OCI-LY1 (cell line): Measurements from ENCODE around the gene MPHOSPH6.
"Not testable (repeated sequence)": the region's sequence is repeated elsewhere in the genome, so short reads cannot be mapped to it uniquely, and the experiment has no call there.

ENCODE experiments used
- H2AFZ ChIP-seq: fragments of 200-600 bp; sonication (generic), shearing (Covaris generic); 2 replicates; pipeline ENCODE4 v1.6.0; 2014; ENCODE audit warnings: antibody characterized with exemption, mild to moderate bottlenecking, low read length
- H3F3A ChIP-seq: fragments of 200-600 bp; sonication (generic), shearing (Covaris generic); 2 replicates; pipeline ENCODE4 v1.6.0; 2014; ENCODE audit warnings: mild to moderate bottlenecking, antibody characterized with exemption, low read length, moderate library complexity; ENCODE audit not compliant: insufficient read depth
- H3K27ac ChIP-seq: fragments of 200-600 bp; sonication (generic); 2 replicates; pipeline ENCODE4 v1.5.1; 2014; ENCODE audit warnings: low read length, mixed run types, mild to moderate bottlenecking, low read depth; ENCODE audit not compliant: poor library complexity, severe bottlenecking
- H3K27me3 ChIP-seq: fragments of 200-600 bp; sonication (generic); 2 replicates; pipeline ENCODE4 v1.6.0; 2014; ENCODE audit warnings: antibody characterized with exemption, mild to moderate bottlenecking, low read length, moderate library complexity; ENCODE audit not compliant: insufficient read depth
- H3K36me3 ChIP-seq: fragments of 200-600 bp; sonication (generic); 2 replicates; pipeline ENCODE4 v1.6.1; 2014; ENCODE audit warnings: mild to moderate bottlenecking, antibody characterized with exemption, low read length, moderate library complexity, mixed read lengths; ENCODE audit not compliant: insufficient read depth
- H3K4me1 ChIP-seq: fragments of 200-600 bp; sonication (generic); 2 replicates; pipeline ENCODE4 v1.5.1; 2014; ENCODE audit warnings: mild to moderate bottlenecking, low read length, moderate library complexity; ENCODE audit not compliant: insufficient read depth, severe bottlenecking
- H3K4me2 ChIP-seq: fragments of 200-600 bp; sonication (generic), shearing (Covaris generic); 2 replicates; pipeline ENCODE4 v1.6.1; 2014; ENCODE audit warnings: low read length
- H3K4me3 ChIP-seq: fragments of 200-600 bp; sonication (generic); 2 replicates; pipeline ENCODE4 v1.5.1; 2014; ENCODE audit warnings: low read length, low read depth, mild to moderate bottlenecking, mixed read lengths; ENCODE audit not compliant: poor library complexity, severe bottlenecking
- H3K79me2 ChIP-seq: fragments of 200-600 bp; shearing (Covaris generic); 2 replicates; pipeline ENCODE4 v1.6.1; 2016; ENCODE audit warnings: mixed run types, low read length, mixed read lengths; ENCODE audit not compliant: insufficient read depth
- H3K9ac ChIP-seq: fragments of 200-600 bp; sonication (generic), shearing (Covaris generic); 2 replicates; pipeline ENCODE4 v1.6.1; 2014; ENCODE audit warnings: mild to moderate bottlenecking, low read length, mixed read lengths
- H3K9me2 ChIP-seq: fragments of 200-600 bp; sonication (generic), shearing (Covaris generic); 2 replicates; pipeline ENCODE4 v1.6.1; 2014; ENCODE audit warnings: low read depth, mild to moderate bottlenecking, low read length, mixed read lengths
- H3K9me3 ChIP-seq: fragments of 200-600 bp; shearing (Covaris generic); 2 replicates; pipeline ENCODE4 v1.6.1; 2014; ENCODE audit warnings: low read length, mixed read lengths
- H4K20me1 ChIP-seq: fragments of 200-600 bp; sonication (generic), shearing (Covaris generic); 2 replicates; pipeline ENCODE4 v1.6.0; 2016; ENCODE audit warnings: mild to moderate bottlenecking, low read length; ENCODE audit not compliant: insufficient read depth
- EZH2 ChIP-seq: fragments of 200-600 bp; sonication (generic), shearing (Covaris generic); IDR thresholded peaks from 2 replicates; pipeline ENCODE4 v1.8.0; 2017; ENCODE audit warnings: borderline replicate concordance, mixed run types, mild to moderate bottlenecking, antibody characterized with exemption, low read length, moderate library complexity, mixed read lengths
- TF ChIP-seq, protein P1 (sequence below): fragments of 200-600 bp; sonication (generic), shearing (Covaris generic); IDR thresholded peaks from 2 replicates; pipeline ENCODE4 v1.5.1; 2017; ENCODE audit warnings: mild to moderate bottlenecking, antibody characterized with exemption, low read length, moderate library complexity, mixed read lengths

The MPHOSPH6 gene

DNA sequence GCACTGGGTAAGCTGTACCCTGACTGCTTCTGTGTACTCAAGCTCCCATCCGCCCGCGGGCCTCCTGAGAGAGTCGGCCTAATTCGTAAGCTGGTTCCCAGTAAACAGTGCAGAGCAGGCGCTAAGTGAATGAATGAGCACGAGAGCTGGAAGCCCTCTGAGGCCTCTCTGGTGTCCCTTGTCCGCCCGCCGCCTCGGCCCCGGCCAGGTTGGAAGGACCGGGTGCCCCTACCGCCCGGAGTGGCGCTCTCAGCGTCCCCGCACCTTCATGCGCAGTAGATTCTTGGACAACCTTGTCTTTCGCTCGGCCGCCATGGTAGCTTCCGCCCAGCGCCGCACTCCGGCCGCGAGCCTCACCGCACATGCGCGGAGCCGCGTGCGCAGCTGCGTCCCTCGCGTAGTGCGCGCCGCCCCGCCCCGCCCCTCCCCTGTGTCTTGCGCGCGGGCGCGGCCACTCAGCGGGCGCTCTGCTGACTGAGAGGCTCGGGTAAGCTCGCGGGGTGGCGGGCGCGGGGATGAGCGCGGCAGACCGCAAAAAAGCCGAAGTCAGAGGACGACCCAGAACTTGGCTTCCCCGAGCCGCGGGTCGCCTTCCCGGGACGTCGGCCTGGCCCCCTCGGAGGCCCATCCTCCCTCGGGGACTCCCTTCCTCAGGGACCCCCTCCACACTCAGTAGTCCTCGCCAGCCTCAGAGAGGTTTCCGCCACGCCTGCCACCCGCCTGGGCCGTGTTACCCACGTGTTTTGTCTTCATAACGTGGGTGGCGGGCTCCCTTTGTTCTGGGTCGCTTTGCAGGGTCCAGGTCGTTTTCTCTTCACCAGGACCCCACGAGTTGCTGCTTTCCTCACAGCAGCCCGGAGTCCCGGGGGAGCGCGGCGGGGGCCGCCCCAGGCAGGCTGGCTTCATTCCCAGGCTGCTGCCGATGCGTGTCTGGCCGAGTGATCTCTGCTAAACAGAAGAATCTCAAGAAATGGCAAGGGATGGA is at the start of gene MPHOSPH6:
Gene MPHOSPH6 (minus strand): TSS at position 364 of the 985 bp plus-strand sequence. CDS start 49 bp downstream, at position 315.
- TF ChIP-seq, protein P1, sequence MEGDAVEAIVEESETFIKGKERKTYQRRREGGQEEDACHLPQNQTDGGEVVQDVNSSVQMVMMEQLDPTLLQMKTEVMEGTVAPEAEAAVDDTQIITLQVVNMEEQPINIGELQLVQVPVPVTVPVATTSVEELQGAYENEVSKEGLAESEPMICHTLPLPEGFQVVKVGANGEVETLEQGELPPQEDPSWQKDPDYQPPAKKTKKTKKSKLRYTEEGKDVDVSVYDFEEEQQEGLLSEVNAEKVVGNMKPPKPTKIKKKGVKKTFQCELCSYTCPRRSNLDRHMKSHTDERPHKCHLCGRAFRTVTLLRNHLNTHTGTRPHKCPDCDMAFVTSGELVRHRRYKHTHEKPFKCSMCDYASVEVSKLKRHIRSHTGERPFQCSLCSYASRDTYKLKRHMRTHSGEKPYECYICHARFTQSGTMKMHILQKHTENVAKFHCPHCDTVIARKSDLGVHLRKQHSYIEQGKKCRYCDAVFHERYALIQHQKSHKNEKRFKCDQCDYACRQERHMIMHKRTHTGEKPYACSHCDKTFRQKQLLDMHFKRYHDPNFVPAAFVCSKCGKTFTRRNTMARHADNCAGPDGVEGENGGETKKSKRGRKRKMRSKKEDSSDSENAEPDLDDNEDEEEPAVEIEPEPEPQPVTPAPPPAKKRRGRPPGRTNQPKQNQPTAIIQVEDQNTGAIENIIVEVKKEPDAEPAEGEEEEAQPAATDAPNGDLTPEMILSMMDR = no peak
- TF ChIP-seq EZH2 = no peak
- no peaks in the 10 kb centered on the region for H3K9me2 ChIP-seq
- peaks cover 15% of the 10 kb centered on the region for H3K4me1 ChIP-seq
- H3K27ac ChIP-seq = no peak within 1 kb of the TSS
- peaks cover 36% of the 10 kb centered on the region for H3K36me3 ChIP-seq
- no peaks in the 10 kb centered on the region for H3F3A ChIP-seq
- H3K79me2 ChIP-seq = peaks cover 9% of the 10 kb centered on the region
- H3K9me3 ChIP-seq = 0 out of 2 replicates have a peak, but pooled peaks cover 3% of the 10 kb centered on the region
- peak within 1 kb of the TSS; percentile 83 for H3K4me3 ChIP-seq
- H3K27me3 ChIP-seq = peaks cover 6% of the 10 kb centered on the region; the same call in 1 of the 2 replicates
- H2AFZ ChIP-seq = peak within 1 kb of the TSS; percentile 86; the same call in 1 of the 2 replicates
- no peaks in the 10 kb centered on the region for H4K20me1 ChIP-seq
- peak within 1 kb of the TSS; percentile 77 for H3K9ac ChIP-seq
- peak within 1 kb of the TSS; percentile 95 for H3K4me2 ChIP-seq

GRCh38 chr16:82219298-82219697 is 49.3 kb upstream of the MPHOSPH6 start:
- Histone ChIP-seq H3K79me2 (no peaks in the 10 kb centered on the region), H3K4me1 (no peaks in the 10 kb centered on the region), H3K9me2 (no peaks in the 10 kb centered on the region), H3K27ac (no peak overlapping the region), H3K4me2 (no peak overlapping the region), H2AFZ (no peak overlapping the region), H3K27me3 (no peaks in the 10 kb centered on the region), H3F3A (no peaks in the 10 kb centered on the region), H3K4me3 (no peak overlapping the region), H3K9me3 (no peaks in the 10 kb centered on the region), H3K9ac (no peak overlapping the region), H4K20me1 (no peaks in the 10 kb centered on the region), H3K36me3 (no peaks in the 10 kb centered on the region)
- TF ChIP-seq, protein P1 = no peak
- no peak for TF ChIP-seq EZH2

GRCh38 chr16:82209314-82209713 is 39.3 kb upstream of the MPHOSPH6 start:
- not testable (repeated sequence) for H3K9me3 ChIP-seq, H3K9me2 ChIP-seq, H3K27me3 ChIP-seq, H2AFZ ChIP-seq, H4K20me1 ChIP-seq, H3K79me2 ChIP-seq, H3K4me3 ChIP-seq, H3K27ac ChIP-seq, H3K9ac ChIP-seq, H3K4me1 ChIP-seq, H3F3A ChIP-seq, H3K4me2 ChIP-seq, H3K36me3 ChIP-seq
